ENCODE results near the gene C19orf67. TPM values are rescaled to one million over a fixed set of nuclear protein-coding genes. Genes with fewer than 3 reads are reported as not detected.

The C19orf67 gene
- total and polyA plus RNA-seq, 2 of the 13 experiments (the other 11 are each of a cell fraction or from before 2014, with no cell fraction given): 0.11 to 0.32 TPM

GRCh38 chr19:14112051-14112808, 26.6 kb upstream of the C19orf67 start:
- FAIRE-seq (no peak), DNase-seq (ENCODE audit: low spot score) (no peak), ATAC-seq (no peak)
- Histone ChIP-seq H3K9ac (ENCODE audit: insufficient read depth, low read depth, low read length) (peak overlapping the region; percentile 53), H3K4me2 (ENCODE audit: low read depth, low read length) (peak overlapping the region; percentile 57; the same call in 1 of the 2 replicates), H3K4me1 (ENCODE audit: insufficient read depth, low read length) (peaks cover 60% of the 10 kb centered on the region), H3K79me2 (ENCODE audit: insufficient read depth, low read length) (peaks cover 12% of the 10 kb centered on the region), H3K27ac (ENCODE audit: extremely low read length, insufficient read depth, low read length) (peak overlapping the region; percentile 76), H3K9me3 (ENCODE audit: low read length) (no peaks in the 10 kb centered on the region), H2AFZ (ENCODE audit: low read length) (no peak overlapping the region), H4K20me1 (ENCODE audit: insufficient read depth, low read length) (no peaks in the 10 kb centered on the region), H3K36me3 (replicated peaks in 1 of 2; ENCODE audit: control insufficient read depth in 1 of 2, insufficient read depth in 2 of 2, low read length in 2 of 2) (no peaks in the 10 kb centered on the region), H3K27me3 (ENCODE audit: control insufficient read depth in 1 of 2, insufficient read depth in 2 of 2, low read length in 2 of 2) (no peaks in the 10 kb centered on the region), H3K4me3 (replicated peaks in 1 of 3; ENCODE audit: insufficient read depth in 1 of 3, low read depth in 2 of 3, low read length in 3 of 3) (peak overlapping the region in 1 of 3 experiments; percentile 20; a peak in 1 of 6 replicates)
- WGBS (ENCODE audit: low lambda C conversion rate): 82% methylated on average over 8 of the region's 12 CpGs
- no TSS peak for BruUV-seq (replicated peaks)
- ChIA-PET CTCF (ENCODE audit: low intra/inter-chr PET ratio, low total read pairs) (interaction anchor here (0.9 kb wide), 1 partner anchor 15 kb away, joined by 3 read pairs; no protein-coding TSS in a partner anchor), POLR2A (interaction anchor here (2.8 kb wide), 1 partner anchor 24 kb away, joined by 11 read pairs; the partner anchor contains the start of gene ASF1B)
- intact Hi-C loops (cut with micrococcal nuclease; ENCODE audit: unreplicated experiment) (no loop called here), in situ Hi-C loops (cut with HindIII; ENCODE audit: extremely low pct_ligation_motif_present, low pct_unique_long_range_greater_than_20kb) (no loop called here)
- TF ChIP-seq ZC3H4 (CRISPR knock-in tag; IDR thresholded peaks at IDR 0.05; ENCODE audit: borderline replicate concordance) (no peak), MYNN (CRISPR knock-in tag; IDR thresholded peaks at IDR 0.05; ENCODE audit: low read depth) (no peak), AKAP8 (CRISPR knock-in tag; IDR thresholded peaks at IDR 0.05) (no peak), ZNF619 (CRISPR knock-in tag; IDR thresholded peaks at IDR 0.05) (no peak), CCAR2 (optimal IDR thresholded peaks at IDR 0.05; ENCODE audit: low read depth, low read length) (no peak), SP2 (CRISPR knock-in tag; IDR thresholded peaks at IDR 0.05) (no peak), ZIK1 (CRISPR knock-in tag; IDR thresholded peaks at IDR 0.05; ENCODE audit: borderline replicate concordance, low read depth) (no peak), HNF4A (CRISPR knock-in tag; IDR thresholded peaks at IDR 0.05) (no peak), MLX (CRISPR knock-in tag; IDR thresholded peaks at IDR 0.05) (no peak), GFI1 (CRISPR knock-in tag; IDR thresholded peaks at IDR 0.05; ENCODE audit: borderline replicate concordance) (no peak), TSC22D2 (CRISPR knock-in tag; IDR thresholded peaks at IDR 0.05; ENCODE audit: borderline replicate concordance) (no peak)
- TF ChIP-seq, protein P1, sequence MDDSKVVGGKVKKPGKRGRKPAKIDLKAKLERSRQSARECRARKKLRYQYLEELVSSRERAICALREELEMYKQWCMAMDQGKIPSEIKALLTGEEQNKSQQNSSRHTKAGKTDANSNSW (CRISPR knock-in tag; IDR thresholded peaks at IDR 0.05; ENCODE audit: borderline replicate concordance): no peak
